OCI-LY7 (cell line): Measurements from ENCODE around the gene FAM118A.

Source experiments
- EZH2phosphoT487 ChIP-seq: fragments of 200-600 bp; sonication (generic); IDR thresholded peaks from 2 replicates; pipeline ENCODE4 v1.6.1; 2018; ENCODE audit warnings: low read depth, borderline replicate concordance, mild to moderate bottlenecking, mixed run types, antibody characterized with exemption, low read length, moderate library complexity, mixed read lengths
- TF ChIP-seq, protein P1 (sequence below): fragments of 200-600 bp; sonication (generic); conservative IDR thresholded peaks from 2 replicates; pipeline ENCODE4 v1.5.1; 2014; ENCODE audit warnings: mild to moderate bottlenecking, antibody characterized with exemption, low read length, moderate library complexity, mixed read lengths

GRCh38 chr22:45280587-45280980 lies 29.1 kb upstream of the FAM118A start:
- TF ChIP-seq, protein P1, sequence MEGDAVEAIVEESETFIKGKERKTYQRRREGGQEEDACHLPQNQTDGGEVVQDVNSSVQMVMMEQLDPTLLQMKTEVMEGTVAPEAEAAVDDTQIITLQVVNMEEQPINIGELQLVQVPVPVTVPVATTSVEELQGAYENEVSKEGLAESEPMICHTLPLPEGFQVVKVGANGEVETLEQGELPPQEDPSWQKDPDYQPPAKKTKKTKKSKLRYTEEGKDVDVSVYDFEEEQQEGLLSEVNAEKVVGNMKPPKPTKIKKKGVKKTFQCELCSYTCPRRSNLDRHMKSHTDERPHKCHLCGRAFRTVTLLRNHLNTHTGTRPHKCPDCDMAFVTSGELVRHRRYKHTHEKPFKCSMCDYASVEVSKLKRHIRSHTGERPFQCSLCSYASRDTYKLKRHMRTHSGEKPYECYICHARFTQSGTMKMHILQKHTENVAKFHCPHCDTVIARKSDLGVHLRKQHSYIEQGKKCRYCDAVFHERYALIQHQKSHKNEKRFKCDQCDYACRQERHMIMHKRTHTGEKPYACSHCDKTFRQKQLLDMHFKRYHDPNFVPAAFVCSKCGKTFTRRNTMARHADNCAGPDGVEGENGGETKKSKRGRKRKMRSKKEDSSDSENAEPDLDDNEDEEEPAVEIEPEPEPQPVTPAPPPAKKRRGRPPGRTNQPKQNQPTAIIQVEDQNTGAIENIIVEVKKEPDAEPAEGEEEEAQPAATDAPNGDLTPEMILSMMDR, result no peak
- no peak for TF ChIP-seq EZH2phosphoT487
